ENCODE results near the gene TPMT.

Gene TPMT

GRCh38 chr6:18088419-18089296 is 66.2 kb downstream of the TPMT start:
- H3K27ac ChIP-seq = no peak overlapping the region
- H3K36me3 ChIP-seq = 0 out of 22 replicates have a peak, but pooled peaks cover 0 to 3% (median 0%) of the 10 kb centered on the region in 11 experiments
- H3K27me3 ChIP-seq = no peaks in the 10 kb centered on the region
- no peak overlapping the region for H3K4me3 ChIP-seq
- TF ChIP-seq Cebpa-rat (IDR thresholded peaks at IDR 0.05) = no peak
- peaks cover 19 to 32% (median 25%) of the 10 kb centered on the region in 11 experiments for H3K9me3 ChIP-seq (replicated peaks in 1 of 11)
- H3K4me1 ChIP-seq = no peaks in the 10 kb centered on the region
- no peaks in the 10 kb centered on the region for H4K20me1 ChIP-seq
- H3K4me2 ChIP-seq = no peak overlapping the region
- H3K9ac ChIP-seq = no peak overlapping the region

DNA sequence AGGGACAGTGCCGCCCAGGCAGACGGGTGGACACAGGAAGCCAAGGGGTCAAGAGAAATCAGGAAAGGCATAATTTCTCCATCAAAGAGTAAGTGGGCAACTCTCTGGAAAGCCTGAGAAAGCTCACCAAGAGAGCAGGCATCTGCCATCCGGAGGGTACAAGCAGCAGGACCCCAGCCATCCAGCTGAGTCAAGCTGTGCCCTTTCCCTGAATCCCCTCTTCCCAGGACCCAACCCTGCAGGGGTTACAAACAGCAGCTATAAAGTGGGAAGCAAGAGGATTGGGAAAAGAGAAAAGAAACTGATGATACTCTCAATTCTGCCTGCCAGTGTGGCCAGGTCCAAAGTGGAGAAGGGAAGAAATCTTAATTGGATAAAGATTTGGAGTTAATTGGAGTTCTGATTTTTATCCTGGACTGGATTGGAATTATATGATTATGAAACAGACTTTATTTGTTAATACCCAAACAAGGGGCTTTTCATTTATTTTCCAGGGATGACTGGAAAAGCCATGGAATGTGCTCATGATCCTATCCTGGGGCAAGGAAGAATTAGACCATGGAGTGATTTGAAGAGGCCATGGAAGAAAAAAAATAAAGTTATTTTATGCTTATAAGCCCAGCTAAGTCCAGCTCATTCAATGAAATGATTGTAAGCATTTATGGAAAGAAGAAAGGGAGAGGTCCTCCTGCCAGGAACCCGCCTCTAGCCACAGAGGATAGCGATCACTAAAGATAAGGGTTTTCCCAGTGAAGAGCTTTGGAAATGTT is 67.3 kb downstream of the TPMT start:
- Histone ChIP-seq H3K4me1 (no peaks in the 10 kb centered on the region), H3K9ac (no peak overlapping the region), H3K4me3 (no peak overlapping the region), H3K27ac (no peak overlapping the region), H4K20me1 (no peaks in the 10 kb centered on the region), H3K27me3 (no peaks in the 10 kb centered on the region), H3K9me3 (replicated peaks in 1 of 11) (peaks cover 19 to 32% (median 25%) of the 10 kb centered on the region in 11 experiments), H3K4me2 (no peak overlapping the region), H3K36me3 (0 out of 22 replicates have a peak, but pooled peaks cover 0 to 3% (median 0%) of the 10 kb centered on the region in 11 experiments)
- TF ChIP-seq Cebpa-rat (IDR thresholded peaks at IDR 0.05) = no peak

GRCh38 chr6:18081025-18081668 is 73.7 kb downstream of the TPMT start:
- Histone ChIP-seq H3K4me1 (peaks cover 0 to 14% (median 3%) of the 10 kb centered on the region in 10 experiments; a peak in 8 of 20 replicates), H4K20me1 (no peaks in the 10 kb centered on the region), H3K4me2 (no peak overlapping the region), H3K27ac (no peak overlapping the region), H3K9ac (no peak overlapping the region), H3K9me3 (replicated peaks in 1 of 11) (peaks cover 0 to 12% (median 4%) of the 10 kb centered on the region in 11 experiments; a peak in 13 of 22 replicates), H3K36me3 (no peaks in the 10 kb centered on the region), H3K27me3 (no peaks in the 10 kb centered on the region), H3K4me3 (no peak overlapping the region)
- TF ChIP-seq Cebpa-rat (IDR thresholded peaks at IDR 0.05) = no peak

DNA sequence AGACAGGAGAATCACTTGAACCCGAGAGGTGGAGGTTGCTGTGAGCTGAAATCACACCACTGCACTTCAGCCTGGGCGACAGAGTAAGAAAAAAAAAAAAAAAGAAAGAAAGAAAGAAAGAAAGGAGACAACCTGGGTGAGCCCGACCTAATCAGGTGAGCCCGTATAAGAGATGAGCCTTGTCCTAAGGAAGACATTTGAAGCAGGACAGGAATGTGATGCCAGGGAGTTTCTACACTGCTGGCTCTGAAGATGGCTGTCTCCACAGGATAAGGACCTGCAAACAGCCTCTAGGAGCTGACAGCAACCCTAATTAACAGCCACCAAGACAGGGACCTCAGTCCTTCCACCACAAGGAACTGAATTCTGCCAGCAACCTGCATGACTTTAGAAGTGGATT is 74.3 kb downstream of the TPMT start:
- Histone ChIP-seq H3K9me3 (replicated peaks in 1 of 11) (peaks cover 4 to 18% (median 10%) of the 10 kb centered on the region in 11 experiments), H3K27ac (no peak overlapping the region)

GRCh38 chr6:18078866-18079265 is 76.0 kb downstream of the TPMT start:
- no peak overlapping the region for H3K27ac ChIP-seq
- no peak for TF ChIP-seq Cebpa-rat (IDR thresholded peaks at IDR 0.05)
- peaks cover 20 to 31% (median 26%) of the 10 kb centered on the region in 11 experiments for H3K9me3 ChIP-seq (replicated peaks in 1 of 11)
- H3K4me3 ChIP-seq = no peak overlapping the region
- H3K9ac ChIP-seq = no peak overlapping the region
- H4K20me1 ChIP-seq = no peaks in the 10 kb centered on the region
- peaks cover 0 to 14% (median 3%) of the 10 kb centered on the region in 10 experiments; a peak in 8 of 20 replicates for H3K4me1 ChIP-seq
- H3K36me3 ChIP-seq = no peaks in the 10 kb centered on the region
- peak overlapping the region in 4 of 11 experiments; percentile 10 to 53 (median 46); a peak in 6 of 22 replicates for H3K4me2 ChIP-seq
- no peaks in the 10 kb centered on the region for H3K27me3 ChIP-seq

More for the DNA sequence above, 74.3 kb downstream of the TPMT start:
- H3K9ac ChIP-seq = no peak overlapping the region
- no peaks in the 10 kb centered on the region for H3K36me3 ChIP-seq
- H3K4me1 ChIP-seq = peaks cover 0 to 14% (median 3%) of the 10 kb centered on the region in 10 experiments; a peak in 8 of 20 replicates
- no peaks in the 10 kb centered on the region for H4K20me1 ChIP-seq
- no peak for TF ChIP-seq Cebpa-rat (IDR thresholded peaks at IDR 0.05)
- H3K4me2 ChIP-seq = no peak overlapping the region
- H3K4me3 ChIP-seq = no peak overlapping the region
- no peaks in the 10 kb centered on the region for H3K27me3 ChIP-seq

Data from BLaER1 treated with 17β-estradiol and CSF1 and Interleukin-3, amounts not matched to agents 10 nM and 100 nM (cell line).